GM18520 (cell line): Measurements from ENCODE around the gene TMUB1.

ENCODE experiments used
- ATAC-seq: cut with Tn5 transposase; IDR thresholded peaks from one replicate; pipeline ENCODE4 v1.9.1; 2021; ENCODE audit not compliant: unreplicated experiment

The TMUB1 gene

GRCh38 chr7:151086802-151087244 is 3.5 kb upstream of the TMUB1 start:
- ATAC-seq: no peak

GRCh38 chr7:151085691-151086620 is 2.7 kb upstream of the TMUB1 start, which contains the start of gene AGAP3:
TSS of gene AGAP3 (plus strand) at chr7:151086475. CDS start at chr7:151086742, 267 bp downstream.
- peak; percentile 28 for ATAC-seq

- no peak for ATAC-seq
Observed at GRCh38 chr7:151085329-151085690, 2.0 kb upstream of the TMUB1 start.

GRCh38 chr7:151083824-151084160 is 499 bp upstream of the TMUB1 start:
- ATAC-seq: no peak

- no peak for ATAC-seq
Observed at GRCh38 chr7:151082141-151083070, 887 bp downstream of the TMUB1 start.

GRCh38 chr7:151081170-151082101 is 1.9 kb downstream of the TMUB1 start:
- no peak for ATAC-seq

- ATAC-seq: peak; percentile 78
Observed at GRCh38 chr7:151080522-151081169, 2.6 kb downstream of the TMUB1 start, which contains the start of gene FASTK. TSS of gene FASTK (minus strand) at chr7:151080809. CDS start at chr7:151080766, 43 bp downstream.

GRCh38 chr7:151080067-151080521 is 3.2 kb downstream of the TMUB1 start:
- ATAC-seq: no peak

- no peak for ATAC-seq
Observed at GRCh38 chr7:151079199-151079910, 3.9 kb downstream of the TMUB1 start.

GRCh38 chr7:151078233-151079040 is 4.9 kb downstream of the TMUB1 start:
- no peak for ATAC-seq

GRCh38 chr7:151077705-151078232 is 5.5 kb downstream of the TMUB1 start:
- no peak for ATAC-seq

GRCh38 chr7:151076863-151077704 is 6.2 kb downstream of the TMUB1 start:
- no peak for ATAC-seq

- no peak for ATAC-seq
Observed at GRCh38 chr7:151075978-151076426, 7.3 kb downstream of the TMUB1 start.

- ATAC-seq: no peak
Observed at GRCh38 chr7:151075662-151075971, 7.7 kb downstream of the TMUB1 start.

- ATAC-seq: no peak
Observed at GRCh38 chr7:151074817-151075661, 8.3 kb downstream of the TMUB1 start.

GRCh38 chr7:151073990-151074389 is 9.3 kb downstream of the TMUB1 start:
- no peak for ATAC-seq
